H9 (cell line): ENCODE data around the gene SARS1. TPM values are rescaled to one million over a fixed set of nuclear protein-coding genes. Genes with fewer than 3 reads are reported as not detected.

Source experiments
- DNase-seq: peaks from one replicate; pipeline ENCODE4 v3.0.0-alpha.2; 2017
- H2AFZ ChIP-seq: one replicate; pipeline ENCODE4 v1.6.1; 2013; ENCODE audit warnings: mild to moderate bottlenecking, low read length, control low read depth, moderate library complexity
- H2AK5ac ChIP-seq: 2 replicates; pipeline ENCODE4 v1.6.1; 2013; ENCODE audit warnings: low read length, control low read depth, mixed read lengths; ENCODE audit not compliant: insufficient read length
- H2BK120ac ChIP-seq: one replicate; pipeline ENCODE4 v1.6.1; 2013; ENCODE audit warnings: low read depth, mild to moderate bottlenecking, low read length, control low read depth, inconsistent platforms; ENCODE audit not compliant: poor library complexity, severe bottlenecking
- H2BK12ac ChIP-seq: 2 replicates; pipeline ENCODE4 v1.6.1; 2013; ENCODE audit warnings: low read length, control low read depth, mixed read lengths, low read depth; ENCODE audit not compliant: insufficient read length
- H2BK15ac ChIP-seq: 2 replicates; pipeline ENCODE4 v1.6.1; 2013; ENCODE audit warnings: low read depth, low read length, control low read depth
- H2BK20ac ChIP-seq: one replicate; pipeline ENCODE4 v1.6.1; 2013; ENCODE audit warnings: low read depth, mild to moderate bottlenecking, low read length, control low read depth, inconsistent platforms; ENCODE audit not compliant: poor library complexity, severe bottlenecking
- H2BK5ac ChIP-seq: 2 replicates; pipeline ENCODE4 v1.6.1; 2013; ENCODE audit warnings: low read length, control low read depth, mixed read lengths; ENCODE audit not compliant: insufficient read length
- H3K14ac ChIP-seq: 2 replicates; pipeline ENCODE4 v1.6.1; 2013; ENCODE audit warnings: low read length, control low read depth; ENCODE audit not compliant: insufficient read depth
- H3K18ac ChIP-seq: 2 replicates; pipeline ENCODE4 v1.6.1; 2013; ENCODE audit warnings: low read depth, mild to moderate bottlenecking, mixed read lengths, low read length, control low read depth; ENCODE audit not compliant: insufficient read length
- H3K23ac ChIP-seq: 2 replicates; pipeline ENCODE4 v1.6.1; 2013; ENCODE audit warnings: low read length, control low read depth, mixed read lengths, low read depth; ENCODE audit not compliant: insufficient read length
- H3K23me2 ChIP-seq: 2 replicates; pipeline ENCODE4 v1.6.1; 2013; ENCODE audit warnings: low read depth, mild to moderate bottlenecking, mixed read lengths, low read length, control low read depth; ENCODE audit not compliant: insufficient read length, poor library complexity, severe bottlenecking
- H3K27ac ChIP-seq: 2 replicates; pipeline ENCODE4 v1.5.1; 2013; ENCODE audit warnings: low read length, control low read depth, mixed read lengths, low read depth; ENCODE audit not compliant: insufficient read length
- H3K27me3 ChIP-seq: 2 replicates; pipeline ENCODE4 v1.6.1; 2013; ENCODE audit warnings: low read length, control low read depth, inconsistent platforms; ENCODE audit not compliant: insufficient read depth
- H3K4ac ChIP-seq: 2 replicates; pipeline ENCODE4 v1.6.1; 2013; ENCODE audit warnings: low read depth, mild to moderate bottlenecking, control low read depth, inconsistent platforms, low read length, moderate library complexity
- H3K4me1 ChIP-seq: 2 replicates; pipeline ENCODE4 v1.6.1; 2013; ENCODE audit warnings: low read length, control low read depth, inconsistent platforms; ENCODE audit not compliant: insufficient read depth
- H3K4me2 ChIP-seq: 2 replicates; pipeline ENCODE4 v1.6.1; 2013; ENCODE audit warnings: low read length, control low read depth, mixed read lengths; ENCODE audit not compliant: insufficient read length, insufficient read depth
- H3K56ac ChIP-seq: 2 replicates; pipeline ENCODE4 v1.6.1; 2013; ENCODE audit warnings: low read depth, mild to moderate bottlenecking, mixed read lengths, low read length, control low read depth; ENCODE audit not compliant: insufficient read length
- H3K79me1 ChIP-seq: 2 replicates; pipeline ENCODE4 v1.6.1; 2013; ENCODE audit warnings: low read depth, mild to moderate bottlenecking, moderate library complexity, low read length, control low read depth, inconsistent platforms; ENCODE audit not compliant: insufficient read depth, poor library complexity, severe bottlenecking
- H3K79me2 ChIP-seq: 2 replicates; pipeline ENCODE4 v1.6.1; 2013; ENCODE audit warnings: low read length, control low read depth, inconsistent platforms; ENCODE audit not compliant: insufficient read depth
- H3K9ac ChIP-seq: 2 replicates; pipeline ENCODE4 v1.6.1; 2013; ENCODE audit warnings: low read length, control low read depth, mixed read lengths; ENCODE audit not compliant: insufficient read length; ENCODE audit errors: extremely low read depth
- H3K9me3 ChIP-seq: one replicate; pipeline ENCODE4 v1.6.1; 2013; ENCODE audit warnings: low read depth, low read length, inconsistent platforms; ENCODE audit not compliant: control insufficient read depth
- H3T11ph ChIP-seq: one replicate; pipeline ENCODE4 v1.6.1; 2013; ENCODE audit warnings: mild to moderate bottlenecking, low read length, control low read depth, inconsistent platforms
- H4K20me1 ChIP-seq: one replicate; pipeline ENCODE4 v1.6.1; 2013; ENCODE audit not compliant: control insufficient read depth, insufficient read length, insufficient read depth
- H4K5ac ChIP-seq: 2 replicates; pipeline ENCODE4 v1.6.1; 2013; ENCODE audit warnings: low read depth, mild to moderate bottlenecking, mixed read lengths, low read length, control low read depth; ENCODE audit not compliant: insufficient read length
- H4K8ac ChIP-seq: replicated peaks from 2 replicates; pipeline ENCODE4 v1.6.1; 2013; ENCODE audit warnings: low read length, control low read depth, mixed read lengths, low read depth; ENCODE audit not compliant: insufficient read length
- H4K91ac ChIP-seq: 2 replicates; pipeline ENCODE4 v1.6.1; 2013; ENCODE audit warnings: low read depth, mild to moderate bottlenecking, moderate library complexity, mixed read lengths, low read length, control low read depth; ENCODE audit not compliant: insufficient read length
- H3K27ac Mint-ChIP-seq, 3 experiments: 2 replicates in 2 of 3; 3 replicates in 1 of 3; pipeline ENCODE4 v1.8.0; 2020 to 2021; ENCODE audit warnings: mixed read lengths in 3 of 3, mild to moderate bottlenecking in 1 of 3, moderate library complexity in 1 of 3
- H3K27me3 Mint-ChIP-seq: 2 replicates; pipeline ENCODE4 v1.8.0; 2021; ENCODE audit warnings: low read depth, mild to moderate bottlenecking, moderate library complexity, mixed read lengths
- H3K36me3 Mint-ChIP-seq, 3 experiments: 2 replicates in 2 of 3; 3 replicates in 1 of 3; pipeline ENCODE4 v1.8.0; 2020 to 2021; ENCODE audit warnings: low read depth in 3 of 3, mixed read lengths in 3 of 3; ENCODE audit not compliant: insufficient read depth in 1 of 3
- H3K4me1 Mint-ChIP-seq, 2 experiments: 2 replicates each; pipeline ENCODE4 v1.8.0; 2020; ENCODE audit warnings: mixed read lengths in 2 of 2
- H3K4me3 Mint-ChIP-seq, 2 experiments: 2 replicates in 1 of 2; 3 replicates in 1 of 2; pipeline ENCODE4 v1.8.0; 2020 to 2021; ENCODE audit warnings: mild to moderate bottlenecking in 2 of 2, mixed read lengths in 2 of 2, moderate library complexity in 1 of 2
- H3K9me3 Mint-ChIP-seq, 2 experiments: 2 replicates in 1 of 2; 3 replicates in 1 of 2; pipeline ENCODE4 v1.8.0; 2020; ENCODE audit warnings: mild to moderate bottlenecking in 2 of 2, mixed read lengths in 2 of 2, moderate library complexity in 1 of 2
- CTCF ChIP-seq: fragments of 200-600 bp; sonication (generic); conservative IDR thresholded peaks from 3 replicates; pipeline ENCODE4 v1.8.0; 2021; ENCODE audit warnings: antibody characterized with exemption, mild to moderate bottlenecking
- WGBS: extraction: QIAGEN DNeasy Blood & Tissue Kit; methylation state at CpG from one replicate; pipeline ENCODE4 v1.1.7; 2013; ENCODE audit warnings: missing lambda C conversion rate, low lambda C conversion rate, mixed read lengths; ENCODE audit not compliant: insufficient read length; ENCODE audit errors: extremely low coverage; 5-methylcytosine and 5-hydroxymethylcytosine counted together
- long read RNA-seq: library from polyadenylated mRNA; unstranded; transcript quantifications from one replicate; pipeline ENCODE4 v2.0.0, GENCODE V29; 2020
- total RNA-seq: library from RNA; stranded (reverse); gene quantifications from 2 replicates; pipeline ENCODE4 v1.2.1, GENCODE V29; 2021

The SARS1 gene, protein sequence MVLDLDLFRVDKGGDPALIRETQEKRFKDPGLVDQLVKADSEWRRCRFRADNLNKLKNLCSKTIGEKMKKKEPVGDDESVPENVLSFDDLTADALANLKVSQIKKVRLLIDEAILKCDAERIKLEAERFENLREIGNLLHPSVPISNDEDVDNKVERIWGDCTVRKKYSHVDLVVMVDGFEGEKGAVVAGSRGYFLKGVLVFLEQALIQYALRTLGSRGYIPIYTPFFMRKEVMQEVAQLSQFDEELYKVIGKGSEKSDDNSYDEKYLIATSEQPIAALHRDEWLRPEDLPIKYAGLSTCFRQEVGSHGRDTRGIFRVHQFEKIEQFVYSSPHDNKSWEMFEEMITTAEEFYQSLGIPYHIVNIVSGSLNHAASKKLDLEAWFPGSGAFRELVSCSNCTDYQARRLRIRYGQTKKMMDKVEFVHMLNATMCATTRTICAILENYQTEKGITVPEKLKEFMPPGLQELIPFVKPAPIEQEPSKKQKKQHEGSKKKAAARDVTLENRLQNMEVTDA
- 139 and 144 TPM in 2 replicates for total RNA-seq
- long read RNA-seq, transcript SARS-201 (11 exons, 1,852 nt) = major isoform, 1,256 of 1,334 reads
- long read RNA-seq, transcript SARS-202 (12 exons, 1,882 nt) = minor isoform, 13 of 1,334 reads
- long read RNA-seq, transcript SARS-206 (2 exons, 804 nt) = minor isoform, 6 of 1,334 reads
- long read RNA-seq, partial matches to known transcripts = 11 of 1,334 reads
- long read RNA-seq, other reads (novel, unspliced or antisense) = 48 of 1,334 reads

- DNase-seq = peak; percentile 89
- Histone ChIP-seq H4K91ac (peak within 1 kb of the TSS; percentile 63), H4K8ac (no peak within 1 kb of the TSS), H3K4me1 (peaks cover 2% of the 10 kb centered on the region; the same call in 1 of the 2 replicates), H4K5ac (no peak within 1 kb of the TSS), H2BK15ac (no peak within 1 kb of the TSS), H3K9ac (peak within 1 kb of the TSS; percentile 82), H3K4ac (no peak within 1 kb of the TSS), H3K23ac (no peak within 1 kb of the TSS), H3K27ac (no peak within 1 kb of the TSS), H3K56ac (no peak within 1 kb of the TSS), H3K79me1 (peaks cover 3% of the 10 kb centered on the region), H3K9me3 (no peaks in the 10 kb centered on the region), H3K79me2 (peaks cover 25% of the 10 kb centered on the region; the same call in 1 of the 2 replicates), H2BK120ac (no peak within 1 kb of the TSS), H2BK12ac (no peak within 1 kb of the TSS), H2AK5ac (no peak within 1 kb of the TSS), H3K18ac (peak within 1 kb of the TSS; percentile 74), H3K4me2 (peak within 1 kb of the TSS; percentile 99), H3T11ph (no peak within 1 kb of the TSS), H4K20me1 (no peaks in the 10 kb centered on the region), H2AFZ (no peak within 1 kb of the TSS), H2BK5ac (no peak within 1 kb of the TSS), H3K23me2 (peaks cover 8% of the 10 kb centered on the region), H3K14ac (peak within 1 kb of the TSS; percentile 96), H3K27me3 (no peaks in the 10 kb centered on the region), H2BK20ac (no peak within 1 kb of the TSS)
- Mint-ChIP-seq H3K9me3 (0 out of 5 replicates have a peak, but pooled peaks cover 0 to 3% of the 10 kb centered on the region in 2 experiments), H3K4me1 (peaks cover 21 to 22% of the 10 kb centered on the region in 2 experiments), H3K27me3 (peaks cover 3% of the 10 kb centered on the region), H3K36me3 (peaks cover 10 to 29% (median 20%) of the 10 kb centered on the region in 3 experiments), H3K4me3 (peak within 1 kb of the TSS; percentile 95 to 97), H3K27ac (peak within 1 kb of the TSS; percentile 90 to 97 (median 90))
- TF ChIP-seq CTCF = no peak
- WGBS = no CpG with 5 or more reads among the region's 64 CpGs
Observed at GRCh38 chr1:109213824-109214693, at the start of gene SARS1. TSS of gene SARS1 (plus strand) at chr1:109213918. CDS start at chr1:109213993, 75 bp downstream.
